GM12872 (cell line): ENCODE data around the gene HDAC4.

ENCODE experiments used
- CTCF ChIP-seq: IDR thresholded peaks from 3 replicates; pipeline ENCODE4 v1.5.1; 2011; ENCODE audit warnings: low read depth, mild to moderate bottlenecking, low read length, moderate library complexity; ENCODE audit not compliant: insufficient read depth

The HDAC4 gene

GRCh38 chr2:239002954-239003623, 397.7 kb downstream of the HDAC4 start:
- TF ChIP-seq CTCF, result no peak

GRCh38 chr2:239002591-239002953, 398.2 kb downstream of the HDAC4 start:
- TF ChIP-seq CTCF, result no peak

DNA sequence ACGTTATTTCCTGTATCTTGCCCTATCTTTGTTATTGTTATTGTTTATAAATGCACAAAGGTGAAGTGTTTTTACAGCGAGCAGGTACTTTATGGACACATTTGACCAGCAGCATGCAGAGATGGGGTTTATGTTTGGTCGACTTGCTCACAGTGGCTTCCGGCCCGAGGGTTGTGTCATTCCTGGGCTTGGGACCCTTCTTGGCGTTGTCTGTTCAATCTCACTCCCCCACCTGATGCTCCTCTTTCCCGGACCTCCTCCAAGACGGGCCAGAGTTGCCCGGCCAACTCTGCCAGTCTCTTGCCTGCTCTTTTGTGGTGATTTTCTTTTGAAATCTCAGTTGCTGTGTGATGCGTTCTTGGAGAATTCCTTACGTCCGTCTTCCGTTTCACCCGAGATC, 399.0 kb downstream of the HDAC4 start:
- no peak for TF ChIP-seq CTCF

GRCh38 chr2:239000500-239001073, 400.2 kb downstream of the HDAC4 start:
- TF ChIP-seq CTCF, result no peak

DNA sequence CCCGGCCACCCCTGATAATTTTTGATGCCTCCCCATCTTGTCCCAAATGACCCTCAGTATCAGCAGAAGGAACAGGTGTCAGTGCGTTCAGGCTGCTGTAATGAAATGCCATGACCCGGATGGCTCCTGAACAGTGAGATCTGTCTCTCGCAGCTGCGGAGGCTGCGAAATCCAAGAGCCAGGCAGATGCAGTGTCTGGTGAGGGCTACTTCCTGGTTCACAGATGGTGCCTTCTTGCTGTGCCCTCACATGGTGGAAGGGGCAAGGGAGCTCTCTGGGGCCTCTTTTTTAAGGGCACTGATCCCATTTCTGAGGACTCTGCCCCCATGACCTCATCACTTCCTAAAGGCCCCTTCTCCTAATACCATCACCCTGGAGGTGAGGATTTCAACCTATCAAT, 400.7 kb downstream of the HDAC4 start:
- TF ChIP-seq CTCF, result no peak

GRCh38 chr2:238999291-238999741, 401.5 kb downstream of the HDAC4 start:
- no peak for TF ChIP-seq CTCF

DNA sequence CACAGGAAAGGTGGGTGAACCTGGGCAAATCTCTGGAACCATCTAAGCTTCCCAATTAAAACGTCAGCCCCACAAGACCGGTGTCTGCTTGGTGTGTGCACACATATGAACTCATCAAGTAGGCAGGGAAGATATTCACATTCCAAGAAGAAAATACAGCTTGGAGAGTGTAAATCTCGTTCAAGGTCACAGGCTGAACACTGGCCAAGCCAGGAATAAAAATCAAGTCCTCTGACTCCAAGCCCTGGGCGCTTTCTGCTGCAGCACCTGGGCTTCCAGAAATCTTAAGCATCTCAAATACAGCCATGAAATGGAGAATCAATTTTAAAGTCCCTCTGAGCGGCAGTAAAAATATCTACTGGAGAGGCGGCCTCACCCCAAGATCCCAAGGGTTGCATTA, 402.0 kb downstream of the HDAC4 start:
- TF ChIP-seq CTCF, result no peak
